Brain microvascular endothelial cell (primary cell): ENCODE results near the gene MGMT.

Experiments used
- DNase-seq: peaks from one replicate; pipeline ENCODE4 v3.0.0-alpha.2; 2020
- H3K27ac ChIP-seq: fragments of 250-450 bp; sonication (Bioruptor Pico); 2 replicates; pipeline ENCODE4 v1.5.1; 2020; ENCODE audit warnings: mild to moderate bottlenecking, moderate library complexity
- H3K27me3 ChIP-seq: fragments of 250-450 bp; sonication (Bioruptor Pico); replicated peaks from 2 replicates; pipeline ENCODE4 v1.5.1; 2020; ENCODE audit warnings: mild to moderate bottlenecking
- H3K36me3 ChIP-seq: fragments of 250-450 bp; sonication (Bioruptor Pico); replicated peaks from 2 replicates; pipeline ENCODE4 v1.5.1; 2020; ENCODE audit warnings: mild to moderate bottlenecking
- H3K4me3 ChIP-seq: 2 replicates; pipeline ENCODE4 v1.5.1; 2011; ENCODE audit warnings: low read depth, mild to moderate bottlenecking, control low read depth, low read length, moderate library complexity
- CTCF ChIP-seq: IDR thresholded peaks from 2 replicates; pipeline ENCODE4 v1.5.1; 2011; ENCODE audit warnings: low read depth, mild to moderate bottlenecking, moderate library complexity, low read length, control low read depth, inconsistent platforms; ENCODE audit errors: missing control alignments
- in situ Hi-C: cut with HindIII; loops from 2 replicates; pipeline ENCODE4 v1.10.0; 2017; ENCODE audit warnings: low sequenced_read_pairs, low pct_ligation_motif_present

Gene MGMT

GRCh38 chr10:129760416-129760815 is 293.4 kb downstream of the MGMT start:
- TF ChIP-seq CTCF, result no peak
- DNase-seq, result no peak
- Histone ChIP-seq H3K27me3 (no peaks in the 10 kb centered on the region), H3K4me3 (no peak overlapping the region), H3K27ac (no peak overlapping the region), H3K36me3 (no peaks in the 10 kb centered on the region)
- in situ Hi-C loops, result no loop called here

GRCh38 chr10:129761197-129761972 is 294.3 kb downstream of the MGMT start:
- no peak for DNase-seq
- Histone ChIP-seq H3K27ac (no peak overlapping the region), H3K27me3 (no peaks in the 10 kb centered on the region), H3K36me3 (no peaks in the 10 kb centered on the region), H3K4me3 (no peak overlapping the region)
- in situ Hi-C loops, result no loop called here
- TF ChIP-seq CTCF, result no peak

GRCh38 chr10:129761981-129762956 is 295.2 kb downstream of the MGMT start:
- in situ Hi-C loops, result no loop called here
- TF ChIP-seq CTCF, result no peak

GRCh38 chr10:129764011-129764900 is 297.2 kb downstream of the MGMT start:
- H3K27ac ChIP-seq, result no peak overlapping the region
- no peak for TF ChIP-seq CTCF
- DNase-seq, result no peak
- no peaks in the 10 kb centered on the region for H3K36me3 ChIP-seq
- no peaks in the 10 kb centered on the region for H3K27me3 ChIP-seq
- H3K4me3 ChIP-seq, result no peak overlapping the region
- in situ Hi-C loops, result no loop called here

More at GRCh38 chr10:129761981-129762956, 295.2 kb downstream of the MGMT start:
- Histone ChIP-seq H3K27me3 (no peaks in the 10 kb centered on the region), H3K4me3 (no peak overlapping the region), H3K36me3 (no peaks in the 10 kb centered on the region), H3K27ac (no peak overlapping the region)
- no peak for DNase-seq

- no peak for DNase-seq
- Histone ChIP-seq H3K27me3 (no peaks in the 10 kb centered on the region), H3K4me3 (no peak overlapping the region), H3K36me3 (no peaks in the 10 kb centered on the region), H3K27ac (no peak overlapping the region)
- in situ Hi-C loops, result no loop called here
- no peak for TF ChIP-seq CTCF
These were observed 298.0 kb downstream of the MGMT start for GRCh38 chr10:129764901-129765663.
